GM12891 (cell line): Measurements from ENCODE around the gene CDH22.

Experiments
- PAX5 ChIP-seq: IDR thresholded peaks from 2 replicates; pipeline ENCODE4 v1.6.1; 2011; ENCODE audit warnings: low read length, moderate library complexity, mild to moderate bottlenecking; ENCODE audit not compliant: insufficient read depth, severe bottlenecking
- POLR2A ChIP-seq: IDR thresholded peaks from 2 replicates; pipeline ENCODE4 v1.6.1; 2011; ENCODE audit warnings: low read depth, low read length, control low read depth
- POLR2AphosphoS5 ChIP-seq: IDR thresholded peaks from 2 replicates; pipeline ENCODE4 v1.6.1; 2011; ENCODE audit warnings: low read depth, low read length, control low read depth
- POU2F2 ChIP-seq: IDR thresholded peaks from 2 replicates; pipeline ENCODE4 v1.6.1; 2011; ENCODE audit warnings: low read depth, mild to moderate bottlenecking, control low read depth, low read length, moderate library complexity
- SPI1 ChIP-seq: IDR thresholded peaks from 2 replicates; pipeline ENCODE4 v1.6.1; 2011; ENCODE audit warnings: low read depth, low read length, control low read depth
- TAF1 ChIP-seq: IDR thresholded peaks from 2 replicates; pipeline ENCODE4 v1.6.1; 2011; ENCODE audit warnings: low read depth, low read length, control low read depth

DNA sequence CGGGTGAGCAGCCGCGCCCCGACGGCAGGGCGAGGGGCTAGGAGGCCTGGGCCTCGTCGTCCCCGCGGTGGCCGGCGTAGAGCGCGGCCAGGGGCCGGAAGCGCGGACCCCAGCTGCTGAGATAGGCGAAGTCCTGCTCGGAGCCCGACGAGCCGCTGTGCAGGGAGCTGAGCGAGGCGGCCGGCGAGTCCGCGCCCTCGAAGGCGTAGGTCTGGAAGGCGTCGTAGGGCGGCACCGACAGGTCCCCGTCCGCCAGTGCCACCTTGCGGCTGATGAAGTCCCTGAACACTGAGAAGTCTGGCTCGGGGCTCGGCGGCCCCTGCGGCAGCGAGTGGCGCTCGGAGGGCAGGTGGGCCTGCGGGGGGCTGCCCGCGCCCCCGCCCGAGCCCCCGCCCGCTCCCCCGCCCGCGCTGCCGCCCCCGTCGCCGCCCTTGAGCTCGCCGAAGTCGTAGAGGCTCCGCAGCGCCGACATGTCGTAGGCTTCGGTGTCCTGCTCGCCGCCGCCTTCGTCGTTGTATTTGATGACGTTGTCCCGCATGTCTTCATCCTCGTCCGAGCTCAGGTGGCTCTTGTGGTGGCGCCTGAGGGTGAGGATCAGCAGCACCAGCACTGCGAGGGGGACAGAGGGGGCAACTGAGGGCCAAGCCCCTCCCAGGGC, 133.7 kb downstream of the CDH22 start:
- TF ChIP-seq POLR2A (no peak), TAF1 (no peak), POLR2AphosphoS5 (no peak), PAX5 (no peak), SPI1 (no peak), POU2F2 (no peak)
